Superior temporal gyrus (tissue), 1 donor: ENCODE measurements around the gene ANXA6.

Experiments
- DNase-seq: peaks from one replicate; pipeline ENCODE4 v3.0.0-alpha.2; 2016; ENCODE audit errors: extremely low spot score

The ANXA6 gene

DNA sequence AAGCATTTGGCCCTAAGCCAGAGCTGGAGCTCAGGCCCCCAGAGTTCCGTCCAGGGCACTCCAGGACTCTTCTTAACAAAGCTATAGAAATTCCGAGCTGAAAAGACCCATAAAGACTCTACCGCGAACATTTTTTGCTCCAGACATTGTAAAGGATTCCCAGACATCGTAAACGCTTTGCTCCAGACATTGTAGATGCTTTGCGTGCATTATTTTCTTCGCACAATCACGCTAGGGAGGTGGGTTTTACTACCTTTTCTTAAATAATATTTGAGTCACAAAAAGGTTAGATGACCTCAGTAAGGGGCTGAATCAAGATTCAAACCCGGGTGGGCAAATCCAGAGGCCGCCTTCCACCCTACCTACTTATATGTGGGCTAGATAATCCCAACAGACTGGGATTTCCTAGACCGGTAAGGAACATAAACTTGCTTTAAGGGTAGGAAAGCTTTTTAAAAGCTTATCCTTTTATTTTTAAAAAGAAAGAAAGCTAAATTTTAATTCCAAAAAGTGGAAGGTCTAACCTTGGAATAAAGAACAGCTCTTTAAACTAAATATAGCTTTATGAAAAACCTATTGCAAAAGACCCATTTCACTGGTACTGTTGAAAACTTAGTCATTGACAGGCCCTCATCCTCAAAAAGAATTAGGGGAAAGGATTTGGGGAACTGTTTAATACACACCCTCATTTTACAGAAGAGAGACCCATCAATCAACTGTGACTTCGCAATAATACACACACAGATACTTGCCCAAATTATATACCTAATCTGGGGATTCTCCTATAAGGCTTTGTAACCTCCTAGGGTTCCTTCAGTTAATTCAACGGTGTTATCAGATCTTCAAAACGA lies 75.9 kb downstream of the ANXA6 start:
- peak; percentile 68 for DNase-seq

DNA sequence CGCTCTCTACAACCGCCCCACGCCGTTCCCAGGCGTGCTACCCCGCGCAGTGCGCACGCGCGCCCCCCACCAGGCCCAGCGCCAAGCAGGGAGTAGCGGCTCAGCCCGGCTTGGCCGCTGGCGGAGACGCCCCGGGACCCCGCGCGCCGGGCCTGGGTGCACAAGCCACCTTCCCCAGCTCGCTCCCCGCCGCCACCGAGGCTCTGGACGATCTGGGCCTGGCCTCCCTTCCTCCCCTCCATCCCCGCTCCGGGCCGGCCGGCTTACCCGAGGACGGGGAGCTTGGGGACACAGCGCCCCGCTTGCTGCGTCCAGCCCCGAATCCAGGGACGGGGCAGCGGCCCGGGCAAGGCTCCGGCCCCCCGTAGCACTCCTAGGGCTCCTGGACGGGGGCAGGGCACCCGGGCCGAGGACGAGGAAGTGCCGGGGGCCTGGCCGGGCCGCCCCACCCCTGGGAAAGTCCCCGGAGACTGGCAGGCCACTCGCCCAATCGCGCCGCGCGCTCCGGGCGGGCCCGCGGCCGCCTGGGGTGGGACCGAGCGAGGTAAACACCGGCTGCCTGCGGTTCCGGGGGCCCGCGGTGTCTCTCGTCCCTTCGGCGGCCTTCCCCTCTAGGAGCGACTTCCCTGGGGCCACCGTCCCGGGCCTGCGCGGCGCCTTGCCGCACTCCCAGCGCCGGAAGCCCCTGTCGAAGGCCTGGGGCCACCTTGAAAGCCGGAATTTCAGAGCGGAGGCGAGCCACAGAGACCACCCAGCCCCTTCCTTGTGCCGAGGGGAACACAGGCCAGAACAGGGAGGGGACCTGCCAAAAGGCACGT lies 76.8 kb downstream of the ANXA6 start, which contains the start of gene TNIP1:
Gene TNIP1 (minus strand): TSS at position 422 of the 818 bp plus-strand sequence. CDS start 15,939 bp downstream, outside the sequence.
- DNase-seq: peak; percentile 86

DNA sequence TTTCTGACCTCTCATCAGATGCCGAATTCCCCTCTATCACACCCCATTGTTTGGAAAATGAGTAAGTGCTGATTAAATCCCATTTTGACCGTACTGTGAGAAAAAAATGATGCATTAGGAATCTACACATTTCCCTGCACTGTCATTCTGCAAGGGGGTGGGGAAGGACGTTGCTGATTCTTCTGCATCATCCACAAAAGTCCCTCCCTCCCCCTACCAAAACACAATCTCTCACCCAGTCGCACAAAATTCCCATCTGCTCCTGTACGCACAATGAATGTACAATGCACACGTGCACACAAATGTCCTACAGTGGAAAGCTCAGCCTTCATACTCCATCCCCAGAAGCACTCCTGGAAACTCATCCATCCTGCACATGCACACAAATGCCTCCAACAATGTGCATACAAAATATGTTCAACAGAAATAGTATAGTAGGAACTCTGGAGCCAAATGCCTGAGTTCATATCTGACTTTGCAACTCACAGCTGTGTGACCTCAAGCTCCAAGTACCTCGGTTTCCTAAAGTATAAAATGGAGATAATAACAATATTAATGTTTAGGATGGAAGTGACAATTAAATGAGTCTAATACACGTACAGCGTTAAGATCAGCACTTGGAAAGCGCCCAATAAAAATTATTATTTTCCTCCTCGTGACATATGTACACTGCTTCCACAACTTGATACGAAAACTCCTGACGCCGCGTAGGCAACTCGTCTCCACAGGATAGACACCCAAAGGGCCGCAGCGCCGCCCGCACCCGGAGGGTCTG lies 77.6 kb downstream of the ANXA6 start:
- peak; percentile 53 for DNase-seq

DNA sequence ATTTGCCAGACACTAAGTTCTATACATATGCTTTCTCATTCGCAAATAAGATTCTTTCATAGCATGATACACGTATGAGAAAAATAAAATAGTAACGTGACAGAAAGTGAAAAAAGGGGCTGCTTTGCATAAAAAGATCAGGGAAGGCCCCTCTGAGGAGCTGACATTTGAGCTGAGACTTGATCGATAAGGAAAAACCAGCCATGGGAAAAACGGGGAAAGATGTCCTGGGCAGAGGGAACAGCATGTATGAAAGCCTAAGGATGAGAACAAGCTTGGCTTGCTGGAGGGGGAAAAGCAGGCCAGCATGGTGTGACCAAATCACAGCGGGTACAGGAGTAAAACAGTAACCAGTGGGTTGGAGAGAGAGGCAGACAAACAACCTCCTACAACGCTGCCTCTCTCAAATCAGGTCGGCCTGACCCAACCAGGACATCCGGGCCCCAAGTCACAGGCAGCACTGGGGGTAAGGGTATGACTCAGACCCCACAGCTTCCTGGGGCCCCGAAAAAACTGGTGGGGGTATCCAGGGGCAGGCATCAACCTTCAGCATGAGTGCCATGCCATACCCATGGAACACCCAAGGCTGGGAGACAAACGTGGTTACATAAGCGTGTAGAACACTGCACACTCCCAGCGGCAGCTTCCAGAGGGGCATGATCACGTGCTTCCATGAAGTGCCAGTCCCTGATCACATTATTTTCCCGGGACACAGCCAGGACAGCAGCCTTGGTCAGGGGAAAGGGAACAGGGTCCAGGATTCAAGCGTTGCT lies 78.9 kb downstream of the ANXA6 start:
- DNase-seq: no peak

DNA sequence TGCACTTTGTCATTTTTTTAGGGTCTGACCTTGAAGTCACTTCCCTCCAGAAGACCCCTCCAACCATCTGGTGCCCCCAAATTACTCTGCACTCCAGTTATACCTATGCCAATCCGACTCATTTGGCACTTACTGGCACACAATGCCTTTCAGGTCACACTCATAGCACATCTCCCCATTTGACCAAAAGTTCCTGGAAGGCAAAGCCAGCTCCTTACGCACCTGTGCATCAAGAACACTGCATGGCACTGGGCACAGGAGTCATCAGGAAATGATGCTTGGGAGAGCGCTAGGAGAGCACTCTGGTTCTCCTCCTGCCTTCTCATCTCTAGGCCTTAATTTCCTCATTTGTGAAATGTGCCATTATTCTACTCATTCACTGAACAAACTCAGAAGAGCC lies 79.6 kb downstream of the ANXA6 start:
- no peak for DNase-seq

DNA sequence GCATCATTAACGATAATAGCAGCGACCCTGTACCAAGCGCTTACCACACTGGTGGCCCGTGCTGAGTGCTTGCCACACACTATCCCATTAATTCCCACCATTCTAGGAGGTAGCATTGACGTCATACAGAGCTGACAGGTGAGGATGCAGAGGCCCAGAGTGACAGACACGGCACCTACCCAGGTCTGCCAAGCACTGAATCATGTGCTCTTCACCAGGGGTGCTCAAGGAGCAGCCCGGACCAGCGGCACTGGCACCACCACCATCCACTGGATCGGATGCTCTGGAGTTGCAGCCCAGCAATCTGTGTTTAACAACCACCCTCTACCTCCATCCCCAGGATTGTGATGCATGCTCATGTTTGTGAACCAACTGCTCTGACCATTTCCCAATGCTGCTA lies 80.2 kb downstream of the ANXA6 start:
- DNase-seq: no peak

DNA sequence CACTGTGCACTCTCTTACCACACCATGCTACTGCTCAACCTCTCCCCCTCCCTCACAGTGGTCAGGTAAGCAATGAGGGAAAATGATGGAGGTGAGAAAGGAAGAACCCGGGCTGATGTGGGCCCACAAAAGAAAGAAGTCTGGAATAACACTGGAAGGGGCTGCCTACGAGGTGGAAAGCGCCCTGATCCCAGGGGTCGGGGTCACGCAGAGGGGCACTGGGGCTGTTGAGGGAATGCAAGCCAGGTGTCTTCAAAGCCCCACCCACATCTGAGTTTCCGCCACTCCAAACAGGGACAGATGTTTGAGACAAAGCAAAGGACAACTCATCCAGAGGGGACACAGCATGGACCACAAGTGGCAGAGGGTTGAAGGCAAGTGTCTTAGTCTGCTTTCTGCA lies 81.0 kb downstream of the ANXA6 start:
- no peak for DNase-seq

DNA sequence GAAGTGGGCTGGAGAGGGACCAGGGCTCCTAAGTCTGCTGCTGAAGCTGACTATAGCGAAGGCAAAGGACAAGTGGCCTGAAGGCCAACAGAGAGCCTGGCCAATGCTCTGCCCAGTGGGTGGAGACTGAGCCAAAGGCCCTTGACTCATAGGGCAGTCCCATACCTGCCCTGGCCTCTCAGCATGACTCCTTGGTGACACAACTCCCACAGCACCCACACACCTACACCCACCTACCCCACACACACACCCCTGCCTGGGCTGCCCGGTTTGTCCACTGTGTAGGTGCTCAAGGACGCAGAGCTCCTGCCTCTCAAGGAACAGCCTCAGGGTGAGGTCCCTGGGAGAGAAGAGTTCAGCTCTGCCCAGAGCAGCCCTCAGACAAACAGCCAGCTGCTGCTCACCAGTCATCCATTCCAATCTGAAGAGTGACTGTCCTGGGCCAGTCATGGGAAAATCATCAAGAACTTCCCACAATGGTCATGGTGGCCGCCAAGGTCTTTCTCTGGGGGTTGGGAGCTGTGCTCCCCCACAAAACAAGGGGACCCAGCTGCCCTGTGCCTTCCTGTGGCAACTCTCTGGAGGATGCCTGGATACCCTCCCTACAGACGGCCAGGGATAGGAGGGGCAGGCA lies 81.8 kb downstream of the ANXA6 start:
- no peak for DNase-seq

DNA sequence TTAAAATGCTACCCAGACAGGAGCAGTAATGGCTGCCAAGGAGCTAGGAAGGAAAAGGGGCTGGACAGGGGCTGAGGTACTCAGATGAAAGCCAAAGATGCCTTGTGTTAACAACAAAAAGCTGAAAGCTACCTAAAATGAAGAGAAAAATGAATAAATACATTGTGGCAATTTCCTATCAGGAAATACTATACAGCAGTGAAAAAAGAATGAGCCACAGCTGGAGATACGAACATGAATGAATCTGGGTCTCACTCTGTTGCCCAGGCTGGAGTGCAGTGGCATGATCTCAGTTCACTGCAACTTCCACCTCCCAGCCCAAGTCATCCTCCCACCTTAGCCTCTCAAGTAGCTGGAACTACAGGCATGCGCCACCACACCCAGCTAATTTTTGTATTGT lies 83.0 kb downstream of the ANXA6 start:
- no peak for DNase-seq

DNA sequence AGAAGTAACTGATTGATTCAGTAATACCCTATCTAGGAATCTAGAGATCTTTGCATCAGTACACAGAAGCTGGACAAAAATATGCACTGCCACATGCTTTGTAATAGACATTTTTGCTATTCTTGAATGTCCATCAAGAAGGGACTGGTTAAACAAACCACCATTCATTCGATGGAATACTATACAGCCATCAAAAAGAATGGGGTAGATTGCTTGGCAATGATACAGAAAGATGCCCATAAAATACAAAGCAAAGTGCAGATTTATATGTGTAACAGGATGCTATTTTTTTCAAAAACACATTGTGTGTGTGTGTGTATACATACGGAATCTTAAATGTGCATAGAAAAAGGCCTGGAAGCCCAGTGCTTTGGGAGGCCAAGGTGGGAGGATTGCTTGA lies 84.3 kb downstream of the ANXA6 start:
- DNase-seq: no peak

DNA sequence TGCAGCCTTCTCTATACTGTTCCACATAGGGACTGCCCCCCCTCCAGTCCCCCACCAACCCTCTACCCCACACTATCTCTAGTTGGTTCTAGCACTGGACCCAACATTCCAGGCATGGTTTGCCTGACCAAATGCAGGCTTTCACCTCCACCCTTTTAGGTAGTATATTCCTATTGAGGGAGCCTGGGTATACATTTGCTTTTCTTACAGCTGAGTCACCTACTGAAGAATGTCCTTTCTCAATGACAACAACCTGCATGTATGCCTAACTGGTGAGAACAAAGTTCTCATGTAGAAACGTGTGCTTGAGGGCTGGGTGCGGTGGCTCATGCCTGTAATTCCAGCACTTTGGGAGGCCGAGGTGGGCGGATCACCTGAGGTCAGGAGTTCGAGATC lies 85.0 kb downstream of the ANXA6 start:
- no peak for DNase-seq

DNA sequence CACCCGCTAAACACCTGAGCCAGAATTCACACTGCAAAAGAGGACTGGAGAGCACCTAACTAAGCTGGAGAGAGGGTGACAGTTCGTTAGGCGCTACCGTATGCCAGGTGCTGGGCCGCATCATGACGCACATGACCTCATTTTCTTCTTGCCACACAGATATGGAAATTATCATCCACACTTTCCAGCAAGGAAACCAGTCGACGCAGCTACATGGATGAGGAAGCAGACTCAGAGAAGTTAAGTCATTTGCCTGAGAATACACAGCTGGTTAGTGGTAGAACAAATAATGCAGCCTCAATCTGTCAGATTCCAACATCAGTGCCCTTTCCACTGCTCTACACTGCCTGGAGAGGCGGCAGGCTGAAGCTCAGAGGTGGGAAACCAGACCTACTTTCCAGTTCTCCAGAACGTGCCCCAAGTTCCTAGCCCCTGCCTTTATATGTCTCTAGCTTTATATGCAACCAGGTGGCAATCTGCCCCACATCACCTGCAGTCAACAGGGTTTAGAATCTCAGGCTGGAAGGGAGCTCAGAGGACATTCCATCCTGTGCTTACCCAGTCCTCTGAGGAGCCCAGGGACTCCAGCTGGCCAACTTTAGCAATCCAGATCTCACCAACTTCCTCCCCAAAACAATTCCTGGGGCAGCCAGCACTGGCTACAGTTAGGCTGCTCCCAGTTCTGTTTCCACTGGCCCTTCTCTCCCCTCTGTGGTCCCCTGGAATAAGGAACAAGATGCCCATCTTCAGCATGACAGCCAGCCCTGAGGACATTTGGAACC lies 85.5 kb downstream of the ANXA6 start:
- DNase-seq: no peak

DNA sequence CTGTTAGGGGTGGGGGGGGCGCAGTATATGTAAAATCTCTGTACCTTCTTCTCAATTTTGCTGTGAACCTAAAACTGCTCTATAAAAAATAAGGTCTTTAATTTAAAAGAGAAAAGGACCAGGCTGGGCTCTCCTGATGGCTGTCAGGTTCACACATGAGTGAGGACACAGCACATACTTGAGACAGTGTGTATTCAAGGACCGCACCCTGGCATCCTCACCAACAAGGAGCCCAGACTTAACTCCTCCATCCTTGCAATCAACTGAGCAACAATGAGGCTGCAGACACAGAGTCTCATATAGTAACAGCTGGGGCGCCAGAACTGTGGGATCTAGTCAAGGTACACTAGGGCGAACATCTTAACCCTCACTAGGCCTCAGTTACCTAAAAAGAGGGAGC lies 86.6 kb downstream of the ANXA6 start:
- DNase-seq: no peak

DNA sequence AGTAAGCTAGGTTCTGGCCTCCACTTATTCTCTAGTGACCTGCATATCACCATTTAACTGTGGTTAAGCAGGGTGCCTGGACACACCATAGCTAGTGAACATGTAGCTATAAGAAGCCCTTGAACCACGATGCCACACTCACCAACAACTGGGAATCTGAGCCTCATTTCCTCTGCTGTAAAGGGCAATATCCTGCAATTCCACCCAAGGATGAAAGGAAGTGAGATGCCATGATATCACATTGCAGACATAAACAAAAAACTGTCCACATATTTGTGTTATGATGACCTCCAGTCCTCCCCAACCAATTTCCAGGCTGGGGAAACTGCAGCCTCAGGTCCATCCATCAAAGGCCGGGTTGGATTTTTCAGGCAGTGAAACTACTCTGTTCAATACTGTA lies 87.1 kb downstream of the ANXA6 start:
- no peak for DNase-seq

DNA sequence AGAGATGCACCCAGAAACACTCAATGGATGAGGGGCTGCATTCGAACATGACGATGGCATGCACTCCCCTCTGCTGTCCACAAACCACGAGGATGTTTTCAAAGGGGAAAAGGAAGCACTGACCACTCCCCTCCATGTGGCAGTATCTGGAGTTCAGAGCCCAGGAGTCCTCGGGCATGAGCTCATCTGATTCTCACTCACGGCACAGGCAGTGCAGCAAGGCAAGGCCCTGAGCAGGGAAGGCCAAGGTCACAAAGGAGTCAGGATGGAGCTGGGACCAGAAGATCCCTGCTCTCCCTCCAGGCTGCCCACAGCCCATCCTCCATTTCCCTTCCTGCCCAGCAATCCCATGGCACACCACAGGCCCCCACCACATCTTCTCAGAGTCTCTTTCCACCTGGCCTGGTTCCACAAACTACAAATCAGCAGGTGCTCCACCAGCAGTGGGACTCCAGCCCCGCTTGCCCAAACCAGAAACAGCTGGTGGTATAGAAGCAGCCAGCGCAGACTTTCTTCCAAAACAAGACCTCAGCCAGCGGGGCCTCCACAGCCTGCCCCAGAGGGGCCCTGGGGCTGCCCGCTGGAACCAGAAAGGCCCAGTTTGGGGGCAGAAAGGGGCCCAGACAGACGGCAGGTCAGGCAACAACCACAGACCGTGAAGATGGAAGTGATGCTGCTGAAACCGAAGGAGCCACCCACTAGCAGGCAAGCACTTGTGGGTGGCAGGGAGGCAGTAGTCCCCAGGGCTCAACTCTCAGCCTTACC lies 89.0 kb downstream of the ANXA6 start:
- no peak for DNase-seq

DNA sequence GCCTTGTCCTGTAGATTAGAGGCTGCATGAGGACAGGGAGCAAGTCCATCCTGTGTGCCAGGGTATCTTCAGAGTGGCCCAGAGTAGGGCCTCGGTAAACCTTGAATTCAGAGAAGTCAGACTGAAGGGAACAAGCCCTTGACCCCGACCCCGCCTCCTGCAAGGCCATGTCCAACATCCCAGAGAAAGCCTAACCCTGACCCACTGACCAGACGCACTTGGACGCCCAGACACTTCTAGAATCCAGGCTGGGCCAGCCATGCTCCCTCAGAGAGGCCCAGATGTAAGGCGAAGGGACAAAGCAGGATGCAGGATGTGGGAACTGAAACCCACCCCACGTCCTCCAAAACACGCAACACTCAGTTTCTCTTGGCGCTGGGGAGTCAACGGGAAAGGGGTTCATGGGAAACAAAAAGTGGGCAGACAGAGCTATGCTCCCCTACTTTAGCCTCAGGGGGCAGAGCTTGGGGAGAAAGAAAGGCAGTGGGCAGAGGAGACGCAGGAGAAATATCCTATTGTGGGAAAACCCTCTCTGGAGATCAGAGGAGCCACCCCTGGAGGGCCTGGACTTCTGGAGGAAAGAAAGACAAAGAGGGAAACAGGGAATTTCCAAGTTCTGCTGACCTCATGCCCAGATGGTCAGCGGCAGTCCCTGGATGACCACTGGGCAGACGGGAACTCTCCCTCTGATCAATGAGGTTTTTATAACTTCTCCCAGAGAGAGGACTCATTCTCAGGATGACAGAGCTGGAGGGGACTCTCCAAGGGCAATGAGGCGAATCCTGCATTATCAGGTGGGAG lies 89.7 kb downstream of the ANXA6 start:
- no peak for DNase-seq

DNA sequence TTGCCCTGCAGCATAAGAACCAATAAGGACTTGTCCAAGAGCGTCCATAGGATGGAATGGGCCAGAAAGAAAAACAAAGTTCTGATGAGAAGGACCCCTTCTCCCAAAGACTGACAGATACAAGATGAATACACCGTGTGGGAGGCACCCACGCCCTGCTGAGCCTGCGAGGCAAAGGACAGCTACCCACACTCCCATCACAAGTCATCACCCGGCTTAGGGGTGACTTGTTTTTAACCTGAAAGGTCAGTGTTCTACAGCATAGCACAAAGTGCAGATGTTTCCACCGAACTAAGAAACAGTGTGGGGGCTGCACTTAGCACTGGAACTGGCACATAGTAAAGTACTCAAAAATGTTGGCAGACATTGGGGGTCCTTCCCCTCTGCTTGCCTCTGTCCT lies 90.7 kb downstream of the ANXA6 start:
- DNase-seq: no peak

DNA sequence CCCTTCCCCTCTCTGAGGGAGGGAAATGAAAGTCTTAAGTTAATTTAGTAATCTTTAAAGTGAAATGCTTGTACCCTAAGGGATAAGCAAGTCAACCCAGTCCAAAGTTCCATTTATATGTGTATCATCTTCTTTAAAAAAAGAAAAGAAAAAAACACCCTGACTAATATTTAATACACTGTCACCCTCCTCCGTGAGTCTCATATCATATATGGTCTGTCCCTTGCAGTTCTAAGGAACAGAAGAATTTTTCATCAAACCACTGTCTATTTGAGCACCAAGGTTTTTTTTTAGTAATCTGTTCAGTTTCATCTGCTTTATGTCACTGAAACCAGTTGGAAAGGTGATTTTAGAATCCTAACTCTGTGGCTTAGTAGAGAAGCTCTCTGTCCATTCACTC lies 92.0 kb downstream of the ANXA6 start:
- DNase-seq: no peak
